ENCODE data around the gene TNFRSF1A.
A peak's percentile ranks its signal among the peaks of the same experiment; 100 is the strongest.

TNFRSF1A gene

DNA sequence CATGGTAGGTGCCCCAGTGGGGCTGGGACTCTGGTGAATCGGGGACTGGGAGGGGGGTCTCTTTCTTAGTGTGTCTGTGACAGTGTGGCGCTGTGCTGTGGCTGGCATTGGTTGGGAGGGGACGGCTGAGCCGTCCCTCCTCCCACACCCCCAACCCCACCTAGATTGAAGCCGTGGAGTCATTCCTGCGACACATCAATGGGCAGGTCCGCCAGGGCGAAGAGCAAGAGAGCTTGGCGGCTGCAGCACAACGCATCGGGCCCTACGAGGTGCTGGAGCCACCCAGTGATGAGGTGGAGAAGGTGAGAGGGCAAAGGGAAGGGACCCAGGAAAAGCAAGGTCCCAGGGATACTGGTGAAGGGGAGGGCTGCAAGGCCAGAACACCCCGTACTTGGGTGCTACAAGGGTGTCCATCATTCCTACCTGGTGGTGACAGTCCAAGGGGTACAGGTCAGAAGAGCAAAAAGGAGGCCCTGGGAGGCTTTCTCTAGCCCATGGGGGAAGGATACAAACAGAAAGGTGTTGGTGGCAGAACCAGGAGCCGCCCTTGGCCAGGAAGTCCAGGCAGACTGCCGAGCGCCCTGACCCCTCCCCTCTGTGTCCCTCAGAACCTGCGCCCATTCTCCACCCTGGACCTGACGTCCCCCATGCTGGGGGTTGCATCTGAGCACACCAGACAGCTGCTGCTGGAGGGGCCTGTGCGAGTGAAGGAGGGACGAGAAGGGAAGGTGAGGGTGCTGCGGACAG lies 24.0 kb downstream of the TNFRSF1A start:
- Histone ChIP-seq H3K9ac (ENCODE audit: low read length) (no peak overlapping the region), H3K36me3 (ENCODE audit: control insufficient read depth, insufficient read depth, low read length) (peaks cover 60% of the 10 kb centered on the region), H3K4me1 (ENCODE audit: control insufficient read depth, insufficient read depth, low read length) (peaks cover 34% of the 10 kb centered on the region), H3K27ac (ENCODE audit: low read depth, low read length) (no peak overlapping the region), H3K27me3 (ENCODE audit: control insufficient read depth, insufficient read depth, low read length) (no peaks in the 10 kb centered on the region), H3K4me3 (ENCODE audit: low read depth, low read length) (no peak overlapping the region), H3K9me3 (ENCODE audit: control insufficient read depth, insufficient read depth, low read depth, low read length) (no peaks in the 10 kb centered on the region)

DNA sequence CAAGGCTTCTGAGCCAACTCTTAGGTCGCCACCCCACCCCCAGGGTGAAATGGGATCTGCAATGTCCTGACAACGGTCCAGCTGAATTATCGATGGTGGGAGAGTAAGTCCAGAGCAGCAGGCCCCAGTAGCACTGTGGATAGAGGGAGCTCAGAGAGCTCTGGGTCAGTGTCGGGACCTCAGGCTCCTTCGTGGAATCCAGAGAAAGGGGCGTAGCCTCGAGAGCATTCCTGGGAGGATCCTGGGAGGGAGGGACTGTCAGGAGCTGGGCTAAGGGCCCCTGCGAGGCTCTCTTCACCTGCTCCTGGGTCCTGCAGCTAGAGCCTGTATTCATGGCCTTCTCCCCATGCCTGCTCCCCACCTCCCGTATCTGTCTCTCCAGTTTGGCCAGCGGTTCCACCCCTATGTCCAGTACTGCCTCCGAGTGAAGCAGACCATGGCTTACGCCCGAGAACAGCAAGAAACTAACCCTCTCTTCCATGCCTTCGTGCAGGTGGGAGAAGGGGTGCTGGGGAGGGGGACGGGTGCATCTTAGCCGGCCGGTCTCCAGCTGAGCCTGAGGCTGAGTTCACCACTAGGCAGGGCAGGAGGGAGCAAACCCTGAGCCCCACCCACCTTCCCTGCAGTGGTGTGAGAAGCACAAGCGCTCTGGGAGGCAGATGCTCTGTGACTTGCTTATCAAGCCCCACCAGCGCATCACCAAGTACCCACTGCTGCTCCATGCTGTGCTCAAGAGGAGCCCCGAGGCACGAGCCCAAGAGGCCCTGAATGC lies 24.8 kb downstream of the TNFRSF1A start:
- H3K4me1 ChIP-seq (ENCODE audit: control insufficient read depth, insufficient read depth, low read length), result peaks cover 34% of the 10 kb centered on the region
- no peak overlapping the region for H3K4me3 ChIP-seq (ENCODE audit: low read depth, low read length)
- H3K9me3 ChIP-seq (ENCODE audit: control insufficient read depth, insufficient read depth, low read depth, low read length), result no peaks in the 10 kb centered on the region
- peaks cover 60% of the 10 kb centered on the region for H3K36me3 ChIP-seq (ENCODE audit: control insufficient read depth, insufficient read depth, low read length)
- H3K27ac ChIP-seq (ENCODE audit: low read depth, low read length), result no peak overlapping the region
- no peaks in the 10 kb centered on the region for H3K27me3 ChIP-seq (ENCODE audit: control insufficient read depth, insufficient read depth, low read length)
- H3K9ac ChIP-seq (ENCODE audit: low read length), result no peak overlapping the region

DNA sequence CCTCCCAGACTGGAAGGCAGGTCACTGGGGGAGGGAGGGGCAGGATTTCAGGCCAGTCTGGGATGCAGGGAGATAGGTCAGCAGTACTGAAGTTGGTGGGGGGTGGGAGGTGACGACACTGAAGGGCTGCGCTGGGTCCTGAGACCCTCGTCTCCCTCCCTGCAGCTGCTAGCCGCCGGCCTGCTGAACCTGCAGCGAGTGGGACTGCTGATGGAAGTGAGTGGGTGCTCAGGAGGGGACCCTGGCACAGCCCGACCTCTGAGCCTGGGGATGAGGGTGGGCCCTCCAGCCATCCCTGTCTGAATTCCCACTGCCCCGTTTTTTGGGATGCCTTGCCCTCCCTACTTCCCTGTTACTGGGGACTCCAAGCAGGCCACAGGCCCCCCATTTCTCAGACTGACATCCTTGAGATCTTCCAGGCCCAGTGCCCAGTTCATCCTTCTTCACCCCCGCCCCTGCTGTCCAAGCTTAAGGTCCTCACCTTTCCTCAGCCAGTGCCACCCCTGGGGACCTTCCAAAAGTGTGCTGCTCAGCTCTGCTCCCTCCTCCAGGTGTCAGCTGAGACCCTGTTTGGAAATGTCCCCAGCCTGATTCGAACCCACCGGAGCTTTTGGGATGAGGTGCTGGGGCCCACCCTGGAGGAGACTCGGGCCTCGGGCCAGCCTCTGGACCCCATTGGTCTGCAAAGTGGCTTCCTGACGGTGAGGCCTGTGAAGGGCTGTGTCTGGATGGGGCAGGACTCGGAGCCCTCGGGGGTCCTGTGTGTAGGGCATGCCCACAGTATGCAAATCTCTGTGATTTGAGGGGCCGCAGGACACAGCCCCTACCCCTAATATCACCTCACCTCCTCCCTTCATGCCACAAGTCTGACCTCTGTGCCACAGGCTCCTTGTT lies 25.9 kb downstream of the TNFRSF1A start:
- Histone ChIP-seq H3K9ac (ENCODE audit: low read length) (no peak overlapping the region), H3K9me3 (ENCODE audit: control insufficient read depth, insufficient read depth, low read depth, low read length) (no peaks in the 10 kb centered on the region), H3K4me3 (ENCODE audit: low read depth, low read length) (no peak overlapping the region), H3K27ac (ENCODE audit: low read depth, low read length) (no peak overlapping the region), H3K4me1 (ENCODE audit: control insufficient read depth, insufficient read depth, low read length) (peaks cover 36% of the 10 kb centered on the region), H3K27me3 (ENCODE audit: control insufficient read depth, insufficient read depth, low read length) (no peaks in the 10 kb centered on the region), H3K36me3 (ENCODE audit: control insufficient read depth, insufficient read depth, low read length) (peaks cover 57% of the 10 kb centered on the region)

DNA sequence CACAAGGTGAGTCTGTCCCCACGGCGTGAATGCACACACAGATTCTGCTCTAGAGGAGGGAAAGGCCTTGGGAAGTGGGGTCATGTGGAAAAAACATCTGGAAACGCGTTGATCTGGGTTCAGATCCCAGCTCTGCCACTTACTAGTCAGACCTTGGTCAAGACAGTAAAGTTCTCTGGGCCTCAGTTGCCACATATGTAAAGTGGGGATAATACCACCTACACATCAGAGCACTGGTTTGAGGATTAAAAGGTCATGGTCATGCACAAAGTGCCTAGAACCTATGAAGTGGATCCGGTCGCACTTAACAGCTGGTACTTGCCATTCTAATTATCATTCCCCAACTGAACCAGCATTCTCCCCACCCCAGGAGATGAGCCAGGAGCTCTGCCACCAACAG lies 26.7 kb downstream of the TNFRSF1A start:
- Histone ChIP-seq H3K9ac (ENCODE audit: low read length) (no peak overlapping the region), H3K4me1 (ENCODE audit: control insufficient read depth, insufficient read depth, low read length) (peaks cover 37% of the 10 kb centered on the region), H3K36me3 (ENCODE audit: control insufficient read depth, insufficient read depth, low read length) (peaks cover 49% of the 10 kb centered on the region), H3K27ac (ENCODE audit: low read depth, low read length) (no peak overlapping the region), H3K9me3 (ENCODE audit: control insufficient read depth, insufficient read depth, low read depth, low read length) (no peaks in the 10 kb centered on the region), H3K4me3 (ENCODE audit: low read depth, low read length) (no peak overlapping the region), H3K27me3 (ENCODE audit: control insufficient read depth, insufficient read depth, low read length) (no peaks in the 10 kb centered on the region)

DNA sequence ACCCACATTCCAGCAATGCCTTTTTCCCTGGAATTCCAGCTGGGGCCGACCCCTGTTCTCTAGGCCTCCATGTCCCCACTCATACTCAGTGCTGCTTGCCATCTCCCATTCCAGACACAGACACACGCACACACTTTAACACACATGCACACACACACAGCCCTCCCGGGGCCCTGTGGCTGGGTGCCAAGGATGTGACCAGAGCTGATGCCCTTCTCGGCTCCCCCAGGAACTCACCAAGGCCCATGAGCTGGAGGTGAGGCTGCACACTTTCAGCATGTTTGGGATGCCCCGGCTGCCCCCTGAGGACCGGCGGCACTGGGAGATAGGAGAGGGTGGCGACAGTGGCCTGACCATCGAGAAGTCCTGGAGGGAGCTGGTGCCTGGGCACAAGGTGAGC lies 27.1 kb downstream of the TNFRSF1A start:
- Histone ChIP-seq H3K4me1 (ENCODE audit: control insufficient read depth, insufficient read depth, low read length) (peaks cover 41% of the 10 kb centered on the region), H3K4me3 (ENCODE audit: low read depth, low read length) (no peak overlapping the region), H3K36me3 (ENCODE audit: control insufficient read depth, insufficient read depth, low read length) (peaks cover 45% of the 10 kb centered on the region), H3K27ac (ENCODE audit: low read depth, low read length) (no peak overlapping the region), H3K27me3 (ENCODE audit: control insufficient read depth, insufficient read depth, low read length) (peaks cover 4% of the 10 kb centered on the region), H3K9ac (ENCODE audit: low read length) (no peak overlapping the region), H3K9me3 (ENCODE audit: control insufficient read depth, insufficient read depth, low read depth, low read length) (no peaks in the 10 kb centered on the region)

DNA sequence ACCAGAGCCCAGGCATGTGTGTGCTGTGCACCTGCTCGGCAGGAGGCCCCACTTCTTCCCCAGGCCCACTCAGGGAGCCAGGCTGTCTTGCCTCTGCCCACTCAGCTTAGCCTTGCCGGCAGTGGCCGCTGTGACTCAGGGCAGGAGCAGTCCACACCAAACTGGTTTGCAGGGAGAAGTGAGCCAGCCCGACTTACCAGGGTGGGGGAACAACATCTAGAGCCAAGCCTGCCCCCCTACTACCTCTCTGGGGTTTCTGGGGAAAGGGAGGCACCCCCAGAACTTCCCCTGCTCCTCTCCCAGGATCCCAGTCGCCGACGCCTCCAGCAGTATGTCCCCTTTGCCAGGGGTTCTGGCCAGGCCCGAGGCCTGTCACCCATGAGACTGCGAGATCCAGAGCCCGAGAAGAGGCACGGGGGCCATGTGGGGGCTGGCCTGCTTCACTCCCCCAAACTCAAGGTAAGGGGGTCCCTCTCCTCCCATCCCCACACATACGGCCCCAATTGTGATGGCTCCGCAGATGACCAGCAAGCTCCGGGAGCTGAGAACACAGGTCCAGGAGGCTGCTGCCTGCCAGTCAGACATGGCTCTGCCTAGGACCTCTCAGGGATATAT lies 28.4 kb downstream of the TNFRSF1A start:
- Histone ChIP-seq H3K4me1 (ENCODE audit: control insufficient read depth, insufficient read depth, low read length) (peaks cover 41% of the 10 kb centered on the region), H3K9me3 (ENCODE audit: control insufficient read depth, insufficient read depth, low read depth, low read length) (no peaks in the 10 kb centered on the region), H3K27me3 (ENCODE audit: control insufficient read depth, insufficient read depth, low read length) (peaks cover 11% of the 10 kb centered on the region), H3K36me3 (ENCODE audit: control insufficient read depth, insufficient read depth, low read length) (peaks cover 34% of the 10 kb centered on the region), H3K9ac (ENCODE audit: low read length) (no peak overlapping the region), H3K4me3 (ENCODE audit: low read depth, low read length) (no peak overlapping the region), H3K27ac (ENCODE audit: low read depth, low read length) (no peak overlapping the region)

DNA sequence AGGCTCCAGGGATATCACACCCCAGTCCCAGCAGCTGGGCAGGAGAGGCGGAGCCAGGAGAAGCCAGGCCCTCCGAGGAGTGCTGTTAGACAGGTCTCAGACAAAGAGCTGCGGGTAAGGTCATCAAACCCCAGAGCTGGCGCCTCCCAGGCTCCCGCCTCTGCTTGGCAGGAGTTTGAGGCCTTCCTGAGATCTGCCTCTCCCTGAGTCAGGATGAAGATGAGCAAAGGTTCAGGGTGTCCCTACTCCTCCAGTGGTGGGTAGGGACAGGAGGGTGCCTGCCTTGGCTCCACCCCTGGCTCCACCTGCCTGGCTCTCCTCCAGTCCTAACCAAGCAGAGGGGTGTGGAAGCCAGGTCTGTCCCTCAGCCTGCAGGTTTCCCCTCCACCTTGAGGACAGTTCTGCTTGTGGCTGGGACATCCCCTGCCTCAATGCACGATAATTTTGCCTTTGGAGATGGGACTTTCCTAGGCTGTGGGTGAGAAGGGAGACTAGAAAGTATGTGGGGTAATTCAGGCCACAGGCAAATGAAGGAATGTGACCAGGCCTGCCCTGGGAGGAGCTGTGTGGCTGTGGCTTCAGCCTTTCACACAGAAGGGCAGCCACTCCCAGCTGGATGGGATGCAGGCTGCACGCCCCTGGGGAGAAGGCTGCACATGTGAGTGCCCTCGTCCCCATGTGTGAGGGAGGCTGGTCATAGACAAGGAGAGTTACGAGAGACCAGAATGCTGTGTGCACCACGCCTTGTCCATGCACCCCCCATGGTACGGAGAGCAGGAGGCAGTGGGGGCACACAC lies 29.1 kb downstream of the TNFRSF1A start:
- H3K27ac ChIP-seq (ENCODE audit: low read depth, low read length), result no peak overlapping the region
- no peaks in the 10 kb centered on the region for H3K9me3 ChIP-seq (ENCODE audit: control insufficient read depth, insufficient read depth, low read depth, low read length)
- H3K36me3 ChIP-seq (ENCODE audit: control insufficient read depth, insufficient read depth, low read length), result peaks cover 27% of the 10 kb centered on the region
- H3K27me3 ChIP-seq (ENCODE audit: control insufficient read depth, insufficient read depth, low read length), result peaks cover 11% of the 10 kb centered on the region
- no peak overlapping the region for H3K4me3 ChIP-seq (ENCODE audit: low read depth, low read length)
- H3K9ac ChIP-seq (ENCODE audit: low read length), result peak overlapping the region; percentile 1
- H3K4me1 ChIP-seq (ENCODE audit: control insufficient read depth, insufficient read depth, low read length), result peaks cover 41% of the 10 kb centered on the region

DNA sequence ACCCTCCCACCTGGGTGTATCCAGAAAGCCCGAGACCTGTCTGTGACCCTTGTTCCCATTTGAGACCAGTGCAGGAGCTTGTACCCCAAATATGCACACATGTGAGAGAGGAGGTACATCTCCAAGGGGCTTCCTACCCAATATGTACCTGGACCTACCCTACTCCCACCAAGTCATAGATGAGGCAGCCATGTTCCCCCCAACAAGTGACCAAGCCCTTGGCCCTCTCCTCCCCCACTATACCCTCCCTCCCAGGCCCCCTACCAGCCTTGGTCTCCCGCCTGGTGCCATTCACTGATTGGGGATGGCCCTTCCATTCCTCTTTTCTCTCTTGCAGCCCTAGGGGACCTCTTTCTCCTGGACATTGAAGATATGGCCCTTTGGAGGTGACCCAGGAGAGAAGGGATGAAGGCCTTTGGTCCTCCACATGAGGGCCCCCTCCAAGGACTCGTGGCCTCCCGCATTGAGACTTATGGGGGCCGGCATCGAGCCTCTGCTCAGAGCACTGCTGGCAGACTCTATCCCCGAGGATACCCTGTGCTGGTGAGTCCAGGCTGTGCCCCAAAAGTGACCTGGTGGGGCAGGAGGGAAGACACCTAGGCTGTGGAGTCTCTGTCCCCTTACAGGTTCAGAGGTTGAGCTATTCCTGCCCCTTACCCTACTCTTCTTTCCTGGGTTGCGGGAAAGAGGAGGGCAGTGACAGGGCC lies 29.9 kb downstream of the TNFRSF1A start:
- H3K27ac ChIP-seq (ENCODE audit: low read depth, low read length), result no peak overlapping the region
- no peak overlapping the region for H3K4me3 ChIP-seq (ENCODE audit: low read depth, low read length)
- no peak overlapping the region for H3K9ac ChIP-seq (ENCODE audit: low read length)
- peaks cover 14% of the 10 kb centered on the region for H3K27me3 ChIP-seq (ENCODE audit: control insufficient read depth, insufficient read depth, low read length)
- peaks cover 26% of the 10 kb centered on the region for H3K36me3 ChIP-seq (ENCODE audit: control insufficient read depth, insufficient read depth, low read length)
- no peaks in the 10 kb centered on the region for H3K9me3 ChIP-seq (ENCODE audit: control insufficient read depth, insufficient read depth, low read depth, low read length)
- peaks cover 43% of the 10 kb centered on the region for H3K4me1 ChIP-seq (ENCODE audit: control insufficient read depth, insufficient read depth, low read length)

DNA sequence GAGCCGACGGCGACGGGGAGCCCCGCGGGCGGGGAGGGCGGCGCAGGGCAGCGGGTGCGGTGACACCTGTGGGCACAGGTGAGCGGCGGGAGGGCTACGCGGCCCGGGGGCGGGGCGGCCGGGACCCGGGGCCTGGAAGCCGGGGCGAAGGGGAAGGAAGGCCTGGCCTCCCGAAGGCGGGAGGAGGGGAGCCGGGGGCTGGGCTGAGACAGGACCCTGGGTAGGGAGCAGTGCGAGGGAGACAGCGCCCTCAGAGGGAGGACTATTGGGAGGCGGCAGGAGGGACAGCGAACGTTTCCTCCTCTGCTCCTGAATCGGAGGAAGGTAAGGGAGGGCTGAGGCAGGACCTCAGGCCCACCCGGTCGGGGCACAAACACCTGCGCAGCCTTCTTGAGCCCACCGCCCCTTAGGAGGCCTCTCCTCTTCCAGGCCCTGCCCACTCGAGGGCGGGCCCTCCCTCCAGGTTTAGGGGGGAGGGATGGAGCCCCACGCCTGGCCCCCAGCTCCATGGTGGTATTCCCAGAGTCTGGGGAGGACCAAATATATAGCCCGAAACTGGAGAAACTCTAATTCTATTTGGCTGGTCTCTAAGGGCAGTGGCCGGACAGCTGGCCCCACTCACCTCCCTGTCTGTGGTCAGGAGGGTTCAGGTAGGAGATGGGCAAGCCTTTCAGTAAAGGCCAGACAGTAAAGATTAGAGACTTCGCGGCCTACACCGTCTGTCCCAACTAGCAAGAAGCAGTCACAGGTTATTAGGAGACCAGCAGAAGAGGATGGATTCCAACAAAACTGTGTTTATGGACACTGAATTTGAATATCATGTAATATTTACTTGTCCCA lies 30.9 kb downstream of the TNFRSF1A start:
- peak overlapping the region; percentile 77 for H3K4me3 ChIP-seq (ENCODE audit: low read depth, low read length)
- no peak overlapping the region for H3K27ac ChIP-seq (ENCODE audit: low read depth, low read length)
- H3K4me1 ChIP-seq (ENCODE audit: control insufficient read depth, insufficient read depth, low read length), result peaks cover 42% of the 10 kb centered on the region
- H3K9ac ChIP-seq (ENCODE audit: low read length), result peak overlapping the region; percentile 13
- peaks cover 19% of the 10 kb centered on the region for H3K36me3 ChIP-seq (ENCODE audit: control insufficient read depth, insufficient read depth, low read length)
- H3K27me3 ChIP-seq (ENCODE audit: control insufficient read depth, insufficient read depth, low read length), result peaks cover 14% of the 10 kb centered on the region
- H3K9me3 ChIP-seq (ENCODE audit: control insufficient read depth, insufficient read depth, low read depth, low read length), result no peaks in the 10 kb centered on the region
